GM21526 (cell line): ENCODE data around the gene PARD6B.
"Not testable (repeated sequence)": the region's sequence is repeated elsewhere in the genome, so short reads cannot be mapped to it uniquely, and the experiment has no call there.

ENCODE experiments used
- ATAC-seq: cut with Tn5 transposase; IDR thresholded peaks from one replicate; pipeline ENCODE4 v1.9.1; 2021; ENCODE audit warnings: moderate library complexity; ENCODE audit not compliant: unreplicated experiment, low FRiP score

Gene PARD6B

DNA sequence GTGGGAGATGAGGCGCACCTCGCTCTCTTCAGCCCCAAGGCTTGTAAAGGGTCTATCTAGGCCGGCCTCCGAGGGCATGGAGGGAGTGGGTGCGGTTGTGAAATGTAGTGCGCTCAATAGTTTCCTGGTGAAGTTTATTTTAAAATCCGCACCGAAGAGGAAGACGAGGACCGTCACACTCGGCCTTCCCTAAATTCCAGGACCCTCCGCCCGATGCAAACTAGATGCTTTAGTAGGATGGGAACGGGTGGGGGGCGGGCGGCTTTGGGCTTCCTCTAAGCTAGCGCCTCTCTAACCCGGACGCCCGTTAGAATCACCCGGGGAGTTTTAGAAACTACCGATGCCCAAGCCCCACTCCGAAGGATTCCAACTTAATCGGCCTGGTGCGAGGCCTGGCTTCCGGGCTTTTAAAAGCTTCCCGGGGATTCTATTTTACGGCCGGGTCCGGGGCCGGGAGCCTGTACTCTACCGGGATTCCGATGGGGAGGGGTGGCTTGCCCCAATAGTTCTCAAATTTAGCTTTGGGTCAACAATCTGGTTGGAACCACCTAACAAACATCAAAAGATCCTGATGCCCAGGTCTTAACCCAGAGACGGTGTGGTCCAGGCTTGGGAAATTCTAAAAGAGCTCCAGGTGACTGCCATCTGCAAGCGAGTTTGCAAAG lies 62.9 kb downstream of the PARD6B start:
- ATAC-seq, result peak; percentile 9

DNA sequence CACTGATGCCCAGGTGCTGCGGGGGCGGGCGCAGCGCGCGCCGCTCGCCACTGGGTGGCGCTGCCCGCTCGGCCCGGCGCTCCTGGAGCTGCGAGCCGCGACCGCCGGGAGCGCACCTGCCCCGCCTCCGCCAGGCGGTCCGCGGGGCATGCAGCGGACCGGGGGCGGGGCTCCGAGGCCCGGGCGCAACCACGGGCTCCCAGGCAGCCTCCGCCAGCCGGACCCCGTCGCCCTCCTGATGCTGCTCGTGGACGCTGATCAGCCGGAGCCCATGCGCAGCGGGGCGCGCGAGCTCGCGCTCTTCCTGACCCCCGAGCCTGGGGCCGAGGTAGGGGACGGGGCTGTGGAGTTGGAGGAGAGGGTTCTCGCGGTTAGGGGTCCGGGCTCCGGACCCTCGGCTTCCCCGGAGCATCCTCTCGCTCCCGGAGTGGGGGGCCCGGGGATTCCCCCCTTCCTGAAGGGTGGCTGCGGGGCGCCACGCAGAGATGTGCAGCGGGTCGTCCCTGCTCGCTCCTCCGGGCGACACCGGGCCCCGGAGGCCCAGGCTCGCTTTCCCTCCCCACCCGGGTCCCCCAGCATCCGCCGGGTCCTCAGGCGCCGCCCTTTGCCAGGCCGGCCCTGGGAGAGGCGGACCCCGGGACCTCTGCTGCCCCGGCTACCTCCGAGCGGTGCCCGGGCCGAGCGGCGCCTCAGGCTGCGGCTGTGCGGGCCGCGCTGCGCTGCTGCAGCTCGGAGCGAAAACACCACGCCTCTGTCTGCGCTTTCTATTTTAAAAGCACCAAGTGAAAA lies 63.7 kb downstream of the PARD6B start, which contains the start of gene BCAS4:
Gene BCAS4 (plus strand): TSS at position 216 of the 789 bp plus-strand sequence. CDS start 23 bp downstream, at position 239.
- peak; percentile 52 for ATAC-seq

DNA sequence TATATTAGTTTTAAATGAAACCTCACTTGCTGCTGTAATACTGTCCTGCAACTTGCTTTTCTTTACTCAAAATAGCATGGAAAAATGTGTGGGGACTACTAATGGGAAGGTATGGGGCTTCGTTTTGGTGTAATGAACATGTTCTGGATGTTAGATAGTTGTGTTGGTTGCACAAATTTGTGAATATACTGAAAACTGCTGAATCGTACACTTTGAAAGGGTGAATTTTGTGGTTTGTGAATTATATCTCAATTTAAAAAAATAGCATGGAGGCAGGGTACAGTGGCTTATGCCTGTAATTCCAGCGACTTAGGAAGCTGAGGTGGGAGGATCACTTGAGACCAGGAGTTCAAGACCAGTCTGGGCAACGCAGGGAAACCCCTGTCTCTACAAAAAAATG lies 65.8 kb downstream of the PARD6B start:
- no peak for ATAC-seq

DNA sequence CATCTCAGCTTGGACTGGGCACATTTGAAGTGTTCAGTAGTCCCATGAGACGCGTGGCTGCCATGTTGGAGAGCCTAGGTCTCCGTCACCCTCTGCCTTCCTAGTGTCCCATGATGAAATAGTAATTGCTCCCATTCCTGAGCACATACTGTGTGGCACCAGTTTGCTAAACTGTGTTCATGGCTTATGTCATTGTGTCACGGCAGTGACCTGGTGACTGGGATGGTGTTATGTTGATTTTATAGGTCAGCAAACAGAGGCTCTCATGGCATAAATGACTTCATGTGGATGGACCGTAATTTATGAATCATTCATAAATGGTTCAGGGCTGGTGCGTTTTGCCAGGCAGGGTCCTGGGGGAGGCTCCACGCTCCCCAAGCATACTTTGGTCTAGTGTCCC lies 67.3 kb downstream of the PARD6B start:
- no peak for ATAC-seq

DNA sequence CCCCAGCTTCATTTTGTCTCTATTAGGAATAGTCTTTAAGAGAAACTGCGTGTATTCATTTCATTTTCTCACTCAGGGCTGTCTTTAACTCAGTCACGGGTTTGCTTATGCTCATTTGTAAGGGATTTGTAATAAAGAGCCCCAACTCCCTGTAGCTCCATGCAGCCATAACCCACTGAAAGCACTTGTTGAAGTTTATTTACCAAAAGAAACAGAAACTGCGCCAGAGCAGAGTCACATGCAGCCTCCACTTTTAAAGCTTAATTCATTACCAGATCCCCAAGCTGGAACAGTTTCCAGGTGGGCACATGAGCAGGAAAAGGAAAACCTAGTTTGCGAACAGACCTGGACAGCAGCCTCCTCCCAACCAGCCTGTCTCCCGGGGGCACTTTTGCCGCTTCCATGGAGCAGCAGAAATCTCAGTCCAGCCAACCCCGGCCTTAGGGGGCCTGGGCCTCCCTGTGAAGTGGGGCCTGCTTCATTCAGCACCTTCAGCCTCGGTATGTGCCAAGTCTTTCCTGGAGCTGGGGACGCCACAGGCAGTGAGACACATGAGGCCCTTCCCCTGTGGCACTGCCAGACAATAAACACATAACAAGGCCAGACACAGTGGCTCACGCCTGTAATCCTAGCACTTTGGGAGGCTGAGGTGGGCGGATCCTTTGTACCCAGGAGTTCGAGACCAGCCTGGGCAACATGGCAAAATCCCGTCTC lies 68.0 kb downstream of the PARD6B start:
- ATAC-seq, result peak; percentile 1

DNA sequence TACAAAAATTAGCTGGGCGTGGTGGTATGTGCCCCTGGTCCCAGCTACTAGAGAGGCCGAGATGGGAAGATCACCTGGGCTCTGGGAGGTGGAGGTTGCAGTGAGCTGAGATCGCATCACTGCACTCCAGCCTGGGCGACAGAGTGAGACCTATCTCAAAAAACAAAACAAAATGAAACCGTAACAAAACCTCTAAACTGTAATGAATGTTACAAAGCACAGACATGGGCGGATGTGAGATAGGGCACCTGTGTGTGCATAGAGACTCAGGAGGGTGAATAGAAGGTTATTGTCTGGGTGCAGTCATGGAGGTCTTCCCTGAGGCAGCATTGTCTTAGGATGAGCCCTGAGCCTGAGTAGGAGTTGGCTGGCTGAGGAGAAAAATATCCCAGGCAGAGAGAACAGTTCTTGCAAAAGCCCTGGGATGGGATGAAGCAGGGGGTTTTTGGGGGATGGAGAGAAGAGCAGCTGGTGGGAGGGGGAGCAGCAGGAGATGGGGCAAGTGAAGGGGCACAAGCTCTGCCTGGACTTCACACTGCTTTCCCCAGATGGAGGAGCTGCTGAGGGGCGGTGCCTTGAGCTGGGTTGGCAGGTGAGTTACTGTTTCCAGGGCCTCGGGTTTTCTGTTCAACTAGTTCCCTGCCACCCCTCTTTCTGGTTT lies 68.6 kb downstream of the PARD6B start:
- peak; percentile 41 for ATAC-seq

DNA sequence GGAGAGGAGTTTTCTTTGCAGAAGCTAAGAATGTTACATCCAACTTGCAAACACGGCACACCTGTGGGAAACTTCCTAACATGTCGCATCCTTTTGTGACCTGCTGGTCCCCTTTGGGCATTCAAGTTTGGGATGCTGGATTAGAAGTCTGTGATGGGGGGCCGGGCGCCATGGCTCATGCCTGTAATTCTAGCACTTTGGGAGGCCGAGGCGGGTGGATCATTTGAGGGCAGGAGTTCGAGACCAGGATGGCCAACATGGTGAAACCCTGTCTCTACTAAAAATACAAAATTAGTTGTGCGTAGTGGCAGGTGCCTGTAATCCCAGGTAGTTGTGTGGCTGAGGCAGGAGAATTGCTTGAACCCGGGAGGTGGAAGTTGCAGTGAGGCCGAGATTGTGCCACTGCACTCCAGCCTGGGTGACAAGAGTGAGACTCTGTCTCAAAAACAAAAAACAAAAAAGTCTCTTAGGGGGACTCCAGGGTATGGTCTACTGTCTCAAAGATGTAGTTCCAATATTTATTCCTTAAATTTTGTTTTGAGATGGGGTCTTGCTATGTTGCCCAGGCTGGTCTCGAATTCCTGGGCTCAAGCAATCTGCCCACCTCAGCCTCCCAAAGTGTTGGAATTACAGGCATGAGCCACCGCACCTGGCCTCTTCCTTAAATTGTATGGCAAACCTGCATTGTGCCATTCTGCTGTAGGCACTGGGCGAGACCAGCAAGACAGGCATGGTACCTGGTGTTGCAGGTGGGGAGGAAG lies 69.8 kb downstream of the PARD6B start:
- ATAC-seq, result not testable (repeated sequence)

DNA sequence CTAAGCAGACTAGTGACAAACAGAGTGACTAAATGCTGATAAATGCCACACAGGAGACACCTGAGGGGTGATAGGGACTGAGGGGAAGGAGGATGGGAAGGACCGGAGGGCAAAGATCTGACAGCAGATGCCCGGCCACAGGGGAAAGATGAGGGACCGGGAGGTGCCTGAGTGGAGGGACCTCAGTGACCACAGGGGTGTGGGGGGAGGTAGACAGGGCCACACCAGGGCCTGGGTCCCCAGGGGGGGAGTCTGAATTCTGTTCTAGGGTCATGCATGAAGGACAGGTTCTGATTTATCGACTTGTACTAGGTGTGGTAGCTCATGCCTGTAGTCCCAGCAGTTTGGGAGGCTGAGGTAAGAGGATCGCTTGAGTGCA lies 70.4 kb downstream of the PARD6B start:
- ATAC-seq, result no peak

DNA sequence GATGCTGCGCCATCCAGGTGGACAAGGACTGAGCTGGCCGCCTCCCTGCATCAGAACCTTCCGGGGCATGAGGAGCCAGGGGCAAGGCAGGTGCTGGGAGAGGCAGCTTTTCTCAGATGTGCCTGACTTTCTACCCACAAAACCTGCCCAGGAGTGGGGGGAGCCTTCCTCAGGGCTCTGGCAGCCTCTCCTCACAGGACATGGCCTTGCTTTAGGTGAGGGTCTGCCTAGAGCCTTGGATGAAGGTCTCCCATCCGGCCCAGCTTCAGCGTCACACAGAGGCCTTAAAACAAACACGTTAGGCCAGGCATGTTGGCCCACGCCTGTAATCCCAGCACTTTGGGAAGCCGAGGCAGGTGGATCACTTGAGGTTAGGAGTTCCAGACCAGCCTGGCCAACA lies 70.9 kb downstream of the PARD6B start:
- ATAC-seq, result no peak

DNA sequence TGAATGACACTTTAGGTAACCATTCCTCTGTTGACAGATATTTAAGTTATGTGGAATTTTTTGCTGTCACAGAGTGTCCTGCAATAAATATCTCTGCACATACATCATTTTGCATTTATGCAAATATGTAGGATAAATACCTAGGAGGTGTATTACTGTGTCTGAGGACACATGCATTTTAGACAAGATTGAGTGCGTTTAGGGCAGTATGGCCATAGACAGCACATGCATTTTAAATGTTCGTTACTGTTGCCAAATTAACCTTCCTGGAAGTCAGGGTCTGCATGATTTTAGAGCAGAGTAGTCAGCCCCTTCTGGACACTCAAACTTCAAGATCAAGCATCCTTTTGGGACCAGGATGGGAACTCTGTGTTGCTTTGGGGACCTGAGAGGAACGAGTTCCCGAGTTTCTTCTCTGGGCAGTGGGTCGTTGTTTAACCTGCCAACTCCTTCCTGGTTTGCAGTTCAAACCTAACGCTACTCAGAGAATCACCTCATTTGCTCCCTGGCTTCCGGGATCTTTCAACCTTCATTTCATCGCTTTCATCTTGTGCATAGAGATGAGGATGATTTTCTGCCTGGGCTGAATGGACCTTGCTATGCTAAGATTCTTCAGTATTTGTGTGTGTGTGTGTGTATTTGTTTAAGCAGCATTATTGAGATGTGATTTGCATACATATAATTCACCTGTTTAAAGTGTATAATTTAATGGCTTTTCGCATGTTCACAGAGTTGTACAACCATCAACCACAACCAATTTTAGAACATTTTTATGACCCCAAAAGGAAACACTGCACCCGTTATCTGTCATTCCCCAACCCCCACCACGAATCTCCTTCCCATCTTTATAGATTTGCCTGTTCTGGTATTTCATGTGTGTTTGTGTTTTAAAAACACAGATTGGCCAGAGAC lies 73.3 kb downstream of the PARD6B start:
- ATAC-seq, result no peak

DNA sequence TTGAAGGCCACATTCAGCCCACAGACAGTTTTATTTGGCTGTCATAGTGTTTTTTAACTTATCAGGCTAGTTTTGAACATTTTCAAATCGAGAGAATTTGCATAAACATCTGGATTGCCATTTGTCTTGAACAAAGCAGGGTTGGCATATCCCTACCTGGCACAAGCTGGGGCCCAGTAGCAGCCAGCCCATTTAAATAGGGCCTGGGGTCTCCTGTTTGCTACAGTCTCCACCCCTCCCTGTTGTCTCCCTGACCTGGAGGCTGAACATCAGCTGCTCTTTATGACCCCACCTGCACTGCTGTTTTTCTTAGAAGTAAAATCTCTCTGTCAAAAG lies 73.9 kb downstream of the PARD6B start:
- ATAC-seq, result no peak

DNA sequence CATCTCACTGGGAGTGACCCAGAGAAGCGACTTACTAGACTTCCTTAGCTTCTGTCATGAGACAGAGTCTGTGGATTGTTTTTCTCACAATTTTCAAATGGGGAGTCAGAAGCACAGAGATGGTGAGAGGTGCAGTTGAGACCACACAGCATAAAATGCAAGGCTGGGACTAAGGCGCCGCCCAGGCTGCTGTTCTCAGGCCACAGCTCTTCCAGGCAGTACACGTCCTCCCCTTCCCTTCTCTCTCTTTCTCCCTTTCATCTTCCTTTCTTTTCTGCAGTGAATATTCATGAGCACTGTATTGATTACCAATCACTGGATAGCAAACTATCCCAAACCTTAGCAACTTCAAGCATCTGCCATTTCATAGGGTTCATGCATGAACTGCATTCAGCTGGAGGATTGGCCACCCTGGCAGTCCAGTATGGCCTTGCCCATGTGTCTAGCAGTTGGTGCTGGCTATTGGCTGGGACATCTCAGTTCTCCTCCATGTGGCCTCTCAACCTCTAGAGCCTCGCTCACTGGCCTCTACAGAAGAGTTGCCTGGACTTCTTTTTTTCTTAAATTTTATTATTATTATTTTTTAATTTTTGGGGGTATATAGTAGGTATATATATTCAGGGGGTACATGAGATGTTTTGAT lies 74.9 kb downstream of the PARD6B start:
- ATAC-seq, result no peak
